Measurements from ENCODE around the gene PDCD6IP.

Gene PDCD6IP

DNA sequence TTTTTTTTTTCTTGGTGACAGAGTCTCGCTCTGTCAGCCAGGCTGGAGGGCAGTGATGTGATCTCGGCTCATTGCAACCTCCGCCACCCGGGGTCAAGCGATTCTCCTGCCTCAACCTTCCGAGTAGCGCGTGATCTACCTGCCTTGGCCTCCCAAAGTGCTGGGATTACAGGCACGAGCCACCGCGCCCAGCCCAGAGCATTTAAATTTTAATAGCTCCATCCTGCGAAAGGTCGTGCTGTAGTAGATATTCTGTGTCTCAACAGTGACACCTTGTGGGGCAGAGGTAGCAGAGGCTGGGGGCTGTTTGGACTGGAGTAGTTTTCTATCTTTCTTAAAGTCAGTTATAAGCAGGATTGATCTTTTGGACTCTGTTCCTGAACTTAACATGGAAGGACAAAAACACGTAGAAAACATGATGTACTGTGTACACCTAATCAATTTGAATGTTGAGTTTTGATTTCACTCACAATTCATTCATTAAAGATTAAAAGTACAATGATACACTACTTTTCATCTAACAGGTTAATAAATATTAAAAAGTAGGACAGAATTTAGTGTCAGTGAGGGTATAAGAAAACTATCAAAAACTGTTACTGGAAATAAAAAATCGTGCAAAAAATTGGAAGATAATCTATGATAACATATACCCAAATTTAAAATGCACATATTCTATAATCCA, 11.0 kb upstream of the PDCD6IP start:
- Mint-ChIP-seq H3K27ac (no peak overlapping the region), H3K36me3 (no peaks in the 10 kb centered on the region), H3K4me3 (no peak overlapping the region), H3K9me3 (no peaks in the 10 kb centered on the region), H3K4me1 (peaks cover 4% of the 10 kb centered on the region), H3K27me3 (peaks cover 5% of the 10 kb centered on the region)

DNA sequence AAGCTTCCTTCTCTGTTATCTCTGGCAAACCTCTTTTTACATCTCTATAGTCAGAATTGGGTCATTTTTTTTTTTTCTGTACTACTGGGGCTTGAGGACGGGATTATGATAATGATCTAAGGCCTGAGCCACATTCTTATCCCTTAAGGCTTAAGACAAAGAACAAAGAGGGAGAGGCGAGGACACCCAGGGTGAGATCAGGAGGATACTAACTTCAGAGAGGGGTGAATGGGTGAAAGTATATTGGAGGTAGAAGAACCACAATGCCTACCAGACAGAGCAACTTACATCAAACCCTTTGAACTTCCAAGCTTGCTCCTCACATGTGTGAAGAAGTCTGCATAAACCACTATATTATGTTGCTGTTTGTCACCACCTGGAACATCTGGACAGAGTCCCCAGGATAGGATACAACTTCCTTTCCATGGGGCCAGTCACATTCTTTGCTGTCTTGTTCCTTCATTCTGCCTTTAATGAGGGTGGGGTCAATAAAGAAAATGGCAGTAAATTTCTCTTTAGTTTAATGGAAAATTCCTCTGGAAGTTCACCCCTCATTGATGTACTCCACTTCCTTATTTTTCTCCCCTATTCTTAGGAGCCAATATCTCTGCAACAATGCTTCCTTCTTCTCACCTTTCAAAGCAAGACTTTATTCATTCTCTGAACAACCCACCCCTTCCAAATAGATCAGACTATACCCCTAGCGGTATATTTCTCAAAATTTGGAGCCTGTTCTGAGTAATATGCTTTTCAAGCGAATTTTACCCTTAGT, 9.1 kb upstream of the PDCD6IP start:
- Mint-ChIP-seq H3K9me3 (no peaks in the 10 kb centered on the region), H3K4me1 (peaks cover 4% of the 10 kb centered on the region), H3K27me3 (peaks cover 3% of the 10 kb centered on the region), H3K36me3 (no peaks in the 10 kb centered on the region), H3K27ac (no peak overlapping the region), H3K4me3 (no peak overlapping the region)

DNA sequence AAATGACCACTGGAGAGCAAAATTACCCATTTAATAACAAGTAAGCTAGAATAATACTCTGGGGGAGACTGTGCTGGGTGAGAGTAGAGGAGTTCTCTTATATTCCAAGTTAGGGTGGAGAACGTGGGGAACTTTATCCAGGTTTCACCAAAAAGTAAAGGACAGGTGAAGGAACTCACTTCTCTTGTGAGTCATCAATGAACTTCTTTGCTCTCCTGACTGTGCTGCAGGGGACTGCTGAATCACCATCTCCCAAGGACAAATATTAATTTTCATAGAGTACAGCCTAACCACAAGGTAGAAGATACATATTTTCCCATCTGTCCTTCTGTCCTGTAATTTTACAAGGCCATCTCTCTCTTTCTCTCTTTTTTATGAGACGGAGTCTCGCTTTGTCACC, 8.3 kb upstream of the PDCD6IP start:
- Mint-ChIP-seq H3K9me3 (no peaks in the 10 kb centered on the region), H3K36me3 (no peaks in the 10 kb centered on the region), H3K4me1 (peaks cover 4% of the 10 kb centered on the region), H3K27ac (no peak overlapping the region), H3K27me3 (peaks cover 3% of the 10 kb centered on the region), H3K4me3 (no peak overlapping the region)

DNA sequence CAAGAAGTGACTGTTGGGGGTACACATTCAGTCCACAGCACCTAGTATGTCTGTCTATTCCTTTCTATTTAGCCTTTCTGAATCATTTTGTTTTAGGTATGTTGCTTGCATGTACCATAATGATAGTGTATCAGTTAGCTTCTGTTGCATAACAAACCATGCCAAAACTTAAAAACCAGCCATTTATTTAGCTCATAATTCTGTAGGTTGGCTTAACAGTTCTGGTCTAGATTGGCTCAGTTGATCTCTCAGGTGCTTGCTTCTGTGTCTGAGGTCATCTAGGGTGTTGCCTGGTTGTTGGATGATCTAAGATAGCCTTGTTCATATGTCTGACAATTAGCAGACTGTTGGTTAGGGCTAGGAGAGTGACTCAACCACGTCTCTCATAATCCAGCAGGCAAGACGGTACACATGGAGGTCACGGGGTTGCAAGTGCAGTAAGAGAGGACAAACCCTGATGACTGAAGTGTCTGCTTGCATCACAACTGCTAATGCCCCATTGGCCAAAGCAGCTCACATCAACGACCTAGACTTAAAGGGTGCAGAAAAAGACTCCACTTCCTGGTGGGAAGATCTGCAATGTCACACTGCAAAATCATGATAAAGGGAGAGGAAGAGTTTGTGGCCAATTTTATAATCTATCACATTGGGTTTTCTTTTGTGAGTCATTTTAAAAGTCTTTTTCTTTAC, 6.8 kb upstream of the PDCD6IP start:
- H3K4me1 Mint-ChIP-seq, result peaks cover 4% of the 10 kb centered on the region
- H3K4me3 Mint-ChIP-seq, result no peak overlapping the region
- H3K9me3 Mint-ChIP-seq, result no peaks in the 10 kb centered on the region
- H3K36me3 Mint-ChIP-seq, result no peaks in the 10 kb centered on the region
- H3K27me3 Mint-ChIP-seq, result peaks cover 3% of the 10 kb centered on the region
- no peak overlapping the region for H3K27ac Mint-ChIP-seq

DNA sequence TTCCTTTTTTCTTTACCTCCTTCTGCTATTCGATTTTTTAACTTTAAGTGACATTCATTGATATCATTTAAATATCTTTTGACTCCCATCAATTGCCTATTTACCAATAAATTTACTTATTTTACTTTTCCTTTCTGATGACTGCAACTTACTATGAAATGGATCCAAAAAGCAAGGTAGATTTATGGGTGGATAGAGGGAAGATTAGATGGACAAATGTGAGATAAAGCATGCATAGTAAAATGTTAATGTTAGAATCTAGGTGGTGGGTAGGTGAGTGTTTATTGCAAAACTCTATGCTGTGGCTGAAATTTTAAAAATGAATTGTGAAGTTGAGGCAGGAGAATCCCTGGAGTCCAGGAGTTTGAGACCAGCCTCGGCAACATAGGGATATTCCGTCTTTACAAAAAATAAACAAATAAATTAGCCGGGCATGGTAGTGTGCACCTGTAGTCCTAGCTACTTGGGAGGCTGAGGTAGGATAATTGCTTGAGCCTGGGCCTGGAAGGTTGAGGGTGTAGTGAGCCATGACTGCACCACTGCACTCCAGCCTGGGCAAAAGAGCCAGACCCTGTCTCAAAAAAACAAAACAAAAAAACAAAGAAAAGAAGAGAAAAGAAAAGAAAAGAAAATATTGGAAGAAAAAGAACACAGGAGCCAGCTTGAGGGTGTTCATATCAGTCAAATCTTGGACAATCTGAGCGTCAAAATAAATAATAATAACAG, 6.1 kb upstream of the PDCD6IP start:
- Mint-ChIP-seq H3K9me3 (no peaks in the 10 kb centered on the region), H3K4me1 (peaks cover 5% of the 10 kb centered on the region), H3K27ac (no peak overlapping the region), H3K4me3 (no peak overlapping the region), H3K36me3 (no peaks in the 10 kb centered on the region), H3K27me3 (peaks cover 2% of the 10 kb centered on the region)

DNA sequence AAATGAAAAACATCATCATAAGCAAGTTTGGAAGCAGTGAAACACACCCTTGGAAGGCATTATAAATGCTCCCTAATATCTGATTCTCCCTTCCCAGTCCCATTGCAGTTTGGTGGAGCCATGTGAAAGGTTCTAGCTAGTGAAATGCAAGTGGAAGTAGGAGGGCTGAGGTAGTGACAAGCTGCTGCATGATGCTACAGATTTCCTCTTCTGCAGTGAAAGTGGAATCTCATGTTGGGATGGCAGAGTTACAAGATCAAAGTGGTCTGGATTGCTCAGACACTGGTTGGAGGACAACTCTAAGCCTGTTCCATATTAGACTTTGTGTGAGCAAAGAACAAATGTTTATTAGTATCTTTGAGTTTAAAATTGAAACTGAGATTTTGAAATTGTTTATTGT, 3.3 kb upstream of the PDCD6IP start:
- Mint-ChIP-seq H3K27me3 (no peaks in the 10 kb centered on the region), H3K4me1 (peaks cover 23% of the 10 kb centered on the region), H3K9me3 (no peaks in the 10 kb centered on the region), H3K36me3 (no peaks in the 10 kb centered on the region), H3K4me3 (no peak overlapping the region), H3K27ac (no peak overlapping the region)

DNA sequence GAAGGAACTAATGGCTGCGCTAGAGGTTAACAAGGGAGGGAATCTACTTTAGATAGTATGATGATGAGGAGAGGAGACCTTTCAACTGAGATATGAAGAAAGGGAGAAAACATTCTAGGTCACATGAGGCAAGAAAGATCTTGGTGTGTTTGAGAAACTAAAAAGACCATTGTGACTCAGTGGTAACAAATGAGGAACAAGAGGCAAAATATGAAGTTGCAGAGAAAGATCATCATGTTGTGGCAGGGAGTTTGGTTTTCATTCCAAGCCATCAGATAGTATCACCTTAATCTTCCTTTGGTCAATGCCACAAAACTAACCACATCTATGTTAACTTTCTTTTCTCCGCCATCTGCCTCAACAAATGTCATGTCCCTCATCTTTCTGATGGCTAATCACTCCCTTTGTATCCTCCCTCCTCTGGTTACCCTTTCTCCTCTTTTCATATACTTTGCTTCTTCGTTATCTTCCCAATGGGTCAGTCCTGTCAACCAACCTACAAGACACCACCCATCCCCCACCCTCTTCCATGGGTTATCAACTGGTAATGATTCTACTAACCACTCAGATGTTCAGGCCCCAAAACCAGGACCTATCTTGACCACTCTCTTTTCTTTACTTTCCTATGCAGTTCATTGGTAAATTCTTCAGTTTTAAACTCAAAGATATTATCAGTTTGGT, 2.4 kb upstream of the PDCD6IP start:
- H3K27me3 Mint-ChIP-seq, result no peaks in the 10 kb centered on the region
- no peak overlapping the region for H3K4me3 Mint-ChIP-seq
- no peaks in the 10 kb centered on the region for H3K36me3 Mint-ChIP-seq
- peaks cover 32% of the 10 kb centered on the region for H3K4me1 Mint-ChIP-seq
- H3K27ac Mint-ChIP-seq, result peak overlapping the region; percentile 36
- no peaks in the 10 kb centered on the region for H3K9me3 Mint-ChIP-seq

DNA sequence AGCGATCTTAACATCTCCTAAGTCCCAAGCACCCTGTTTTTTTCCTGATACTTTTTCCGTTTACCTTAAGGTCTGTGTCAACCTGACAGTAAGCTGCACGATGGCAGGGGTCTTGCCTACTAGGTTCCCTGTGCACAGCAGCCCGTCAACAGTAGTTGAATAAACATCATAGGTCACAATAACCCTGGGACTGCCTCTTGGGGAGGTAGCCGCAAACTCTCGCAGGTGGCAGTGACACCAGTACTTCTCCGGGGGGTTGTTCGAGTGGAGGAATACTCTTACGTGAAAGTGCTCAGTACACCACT, 365 bp upstream of the PDCD6IP start:
- Mint-ChIP-seq H3K27me3 (no peaks in the 10 kb centered on the region), H3K36me3 (peaks cover 3% of the 10 kb centered on the region), H3K27ac (peak overlapping the region; percentile 97), H3K4me1 (peaks cover 46% of the 10 kb centered on the region), H3K9me3 (no peaks in the 10 kb centered on the region), H3K4me3 (peak overlapping the region; percentile 99)

DNA sequence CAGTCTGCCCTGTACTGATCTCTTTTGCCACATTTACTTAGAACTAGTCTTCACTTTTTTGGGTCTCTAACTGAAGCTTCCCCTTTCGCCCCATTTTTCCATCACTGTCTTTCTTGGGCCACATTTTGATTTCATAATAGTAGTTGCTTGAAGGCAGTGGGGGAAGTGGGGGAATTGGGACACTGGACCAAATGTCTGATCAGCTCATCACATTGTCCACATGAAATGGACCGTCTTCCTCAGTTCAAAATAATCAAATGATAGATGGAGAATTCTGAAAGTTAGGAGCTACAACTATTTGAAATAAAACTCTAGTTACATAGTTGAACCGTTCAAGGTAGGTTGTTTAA, 747 bp downstream of the PDCD6IP start:
- Mint-ChIP-seq H3K4me1 (peaks cover 57% of the 10 kb centered on the region), H3K9me3 (no peaks in the 10 kb centered on the region), H3K4me3 (peak overlapping the region; percentile 99), H3K36me3 (peaks cover 11% of the 10 kb centered on the region), H3K27me3 (no peaks in the 10 kb centered on the region), H3K27ac (peak overlapping the region; percentile 97)

DNA sequence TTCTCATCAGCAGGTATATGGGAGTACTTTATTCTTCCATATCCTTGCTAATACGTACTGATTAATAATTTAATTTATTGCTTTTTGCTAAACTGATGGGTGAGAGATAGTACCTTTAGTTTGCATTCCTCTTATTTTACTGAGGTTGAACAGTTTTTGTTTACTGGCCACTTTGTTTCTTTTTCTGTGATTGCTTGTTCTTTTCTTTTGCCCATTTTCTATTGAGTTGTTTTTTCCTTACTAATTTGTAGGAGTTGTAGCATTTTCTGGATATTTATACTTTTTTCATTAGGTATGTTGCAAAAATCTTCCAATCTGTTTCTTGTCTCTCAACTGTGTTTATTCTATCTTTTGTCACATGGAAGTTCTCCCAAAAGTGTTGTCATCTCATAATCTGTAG, 4.8 kb downstream of the PDCD6IP start:
- Mint-ChIP-seq H3K4me3 (peak overlapping the region; percentile 16), H3K36me3 (peaks cover 12% of the 10 kb centered on the region), H3K27me3 (no peaks in the 10 kb centered on the region), H3K4me1 (peaks cover 74% of the 10 kb centered on the region), H3K9me3 (no peaks in the 10 kb centered on the region), H3K27ac (peak overlapping the region; percentile 63)

DNA sequence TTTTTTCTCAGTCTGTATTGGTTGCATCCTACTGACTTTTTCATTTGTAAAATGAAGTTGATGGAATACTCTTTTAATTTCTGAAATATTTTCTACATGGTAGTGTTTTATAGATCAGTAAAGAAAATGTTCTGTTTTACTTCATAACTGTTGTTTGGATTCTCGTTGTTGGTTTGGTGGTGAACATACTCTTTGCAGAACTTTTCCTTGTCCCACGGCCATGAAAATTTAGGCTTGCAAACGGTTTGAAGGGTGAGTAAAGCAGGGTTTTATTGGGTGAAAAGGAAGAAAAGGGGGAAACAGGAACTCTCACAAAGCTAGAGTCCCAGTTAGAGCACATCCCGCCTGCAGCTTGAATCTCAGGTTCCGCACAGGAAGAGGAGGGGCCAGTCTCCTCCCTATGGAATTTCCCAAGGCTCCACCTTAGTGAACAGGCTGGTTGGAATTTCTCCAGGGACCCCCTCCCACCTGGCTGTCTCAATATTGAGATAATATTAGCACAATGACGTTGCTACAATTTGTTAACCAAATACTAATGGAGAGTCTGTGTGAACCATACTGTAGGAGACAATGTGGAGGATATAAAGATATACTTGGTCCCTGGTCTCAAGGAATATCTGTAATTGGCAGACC, 5.6 kb downstream of the PDCD6IP start:
- peaks cover 17% of the 10 kb centered on the region for H3K36me3 Mint-ChIP-seq
- H3K4me3 Mint-ChIP-seq, result peak overlapping the region; percentile 37
- H3K27ac Mint-ChIP-seq, result peak overlapping the region; percentile 63
- no peaks in the 10 kb centered on the region for H3K27me3 Mint-ChIP-seq
- H3K9me3 Mint-ChIP-seq, result no peaks in the 10 kb centered on the region
- H3K4me1 Mint-ChIP-seq, result peaks cover 81% of the 10 kb centered on the region

DNA sequence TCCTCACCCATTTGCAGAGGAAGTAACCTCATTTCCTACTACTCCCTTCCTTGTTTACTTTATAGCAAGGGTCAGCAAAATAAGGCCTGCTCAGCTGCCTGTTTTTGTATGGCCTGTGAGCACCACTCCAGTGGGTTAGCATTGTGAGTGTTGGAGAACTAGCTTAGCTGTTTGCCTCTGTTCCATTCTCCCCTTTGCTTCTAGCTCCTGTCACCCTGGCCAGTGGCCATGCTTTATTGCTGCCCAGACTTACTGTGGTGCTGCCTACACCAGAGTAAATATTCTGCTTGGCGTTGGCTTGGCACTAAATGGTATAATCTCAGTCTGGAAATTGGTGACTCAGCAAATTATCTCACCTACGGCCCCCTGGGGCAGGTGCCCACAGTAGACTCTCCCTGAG, 8.8 kb downstream of the PDCD6IP start:
- no peak overlapping the region for H3K27ac Mint-ChIP-seq
- no peaks in the 10 kb centered on the region for H3K27me3 Mint-ChIP-seq
- no peaks in the 10 kb centered on the region for H3K9me3 Mint-ChIP-seq
- peaks cover 81% of the 10 kb centered on the region for H3K4me1 Mint-ChIP-seq
- no peak overlapping the region for H3K4me3 Mint-ChIP-seq
- H3K36me3 Mint-ChIP-seq, result peaks cover 20% of the 10 kb centered on the region

DNA sequence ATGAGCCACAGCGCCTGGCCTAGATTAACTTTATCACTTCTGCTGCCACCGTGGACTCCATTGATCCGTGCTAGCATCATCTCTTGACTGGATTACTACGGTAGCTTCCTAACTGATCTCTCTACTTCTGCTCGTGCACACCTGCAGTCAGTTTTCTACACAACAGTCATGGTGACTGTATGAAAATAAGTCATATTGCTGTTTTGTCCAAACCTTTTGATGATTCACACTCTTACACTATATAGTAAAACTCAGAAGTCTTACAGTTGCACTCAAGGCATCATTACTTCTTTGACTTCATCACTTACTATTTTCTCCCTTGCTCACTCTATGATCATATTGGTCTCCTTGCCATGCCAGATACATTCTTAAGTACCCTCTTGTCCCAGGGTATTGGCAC, 10.1 kb downstream of the PDCD6IP start:
- peak overlapping the region; percentile 49 for H3K4me3 Mint-ChIP-seq
- peak overlapping the region; percentile 85 for H3K27ac Mint-ChIP-seq
- H3K36me3 Mint-ChIP-seq, result peaks cover 14% of the 10 kb centered on the region
- no peaks in the 10 kb centered on the region for H3K27me3 Mint-ChIP-seq
- no peaks in the 10 kb centered on the region for H3K9me3 Mint-ChIP-seq
- peaks cover 74% of the 10 kb centered on the region for H3K4me1 Mint-ChIP-seq

DNA sequence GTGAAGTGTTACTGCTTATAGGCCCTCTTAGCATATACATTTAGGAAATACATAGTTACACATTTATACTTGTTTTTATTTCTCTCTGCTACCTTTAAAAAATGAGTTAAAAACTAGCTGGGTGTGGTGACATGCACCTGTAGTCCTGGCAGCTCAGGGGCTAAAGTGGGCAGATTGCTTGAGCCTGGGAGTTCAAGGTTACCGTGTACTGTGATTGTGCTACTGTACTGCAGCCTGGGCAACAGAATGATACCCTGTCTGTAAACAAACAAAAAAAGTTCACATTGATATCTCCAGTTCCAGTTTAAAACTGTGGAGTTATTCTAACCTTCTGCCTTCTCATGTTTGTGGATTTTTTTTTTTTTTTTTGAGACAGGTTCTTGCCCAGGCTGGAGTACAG, 12.1 kb downstream of the PDCD6IP start:
- peaks cover 8% of the 10 kb centered on the region for H3K36me3 Mint-ChIP-seq
- H3K9me3 Mint-ChIP-seq, result no peaks in the 10 kb centered on the region
- H3K27me3 Mint-ChIP-seq, result no peaks in the 10 kb centered on the region
- no peak overlapping the region for H3K4me3 Mint-ChIP-seq
- no peak overlapping the region for H3K27ac Mint-ChIP-seq
- peaks cover 65% of the 10 kb centered on the region for H3K4me1 Mint-ChIP-seq

DNA sequence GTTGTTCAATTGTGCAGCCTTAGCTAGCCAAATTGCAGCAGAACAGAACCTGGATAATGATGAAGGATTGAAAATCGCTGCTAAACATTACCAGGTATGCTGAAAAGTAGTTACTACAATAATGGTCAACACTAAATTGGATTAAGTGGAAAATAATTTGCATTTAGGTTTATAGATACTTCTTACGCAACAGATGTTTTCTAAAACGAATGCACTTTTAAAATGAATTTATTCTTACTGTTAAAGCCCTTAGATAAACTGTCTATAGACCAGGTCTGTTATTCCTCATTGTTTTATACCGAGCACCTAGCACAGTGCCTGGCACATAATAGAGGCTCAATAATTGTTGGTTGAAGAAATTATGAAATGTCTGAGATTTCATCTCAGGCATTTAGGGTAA, 23.6 kb downstream of the PDCD6IP start:
- Mint-ChIP-seq H3K36me3 (peaks cover 16% of the 10 kb centered on the region), H3K4me3 (no peak overlapping the region), H3K9me3 (no peaks in the 10 kb centered on the region)

More for the DNA sequence above, 23.6 kb downstream of the PDCD6IP start:
- Mint-ChIP-seq H3K27ac (no peak overlapping the region), H3K4me1 (peaks cover 21% of the 10 kb centered on the region), H3K27me3 (no peaks in the 10 kb centered on the region)

Measured in activated naive CD4-positive, alpha-beta T cell treated with anti-CD3 and anti-CD28 coated beads, Interleukin-2, amount 50 U/mL, for 24 hours (primary cell).